ENCODE measurements around the gene PLB1.

GRCh38 chr2:28676152-28676835 lies 180.4 kb downstream of the PLB1 start:
- TF ChIP-seq CTCF (IDR thresholded peaks at IDR 0.05; ENCODE audit: poor library complexity, severe bottlenecking) (no peak), EZH2 (IDR thresholded peaks at IDR 0.05; ENCODE audit: borderline replicate concordance, insufficient read depth, low read length, poor library complexity, severe bottlenecking) (no peak), SMC3 (conservative IDR thresholded peaks at IDR 0.05; ENCODE audit: poor library complexity) (no peak), EP300 (conservative IDR thresholded peaks at IDR 0.05; ENCODE audit: poor library complexity, severe bottlenecking) (no peak), REST (IDR thresholded peaks at IDR 0.05; ENCODE audit: borderline replicate concordance) (no peak)

Data from neural cell (in vitro differentiated cells).